GM19455 (cell line): Measurements from ENCODE around the gene DMXL1.
A peak's percentile ranks its signal among the peaks of the same experiment; 100 is the strongest.

Source experiments
- ATAC-seq: cut with Tn5 transposase; IDR thresholded peaks from one replicate; pipeline ENCODE4 v1.9.1; 2021; ENCODE audit not compliant: unreplicated experiment

DMXL1 gene

GRCh38 chr5:119070828-119071560 is at the start of gene DMXL1:
DMXL1 (plus strand) TSS chr5:119071087; CDS start chr5:119071570, 483 bp downstream.
- peak; percentile 81 for ATAC-seq

- ATAC-seq = no peak
Measured at GRCh38 chr5:119021149-119021732, 49.6 kb upstream of the DMXL1 start.

DNA sequence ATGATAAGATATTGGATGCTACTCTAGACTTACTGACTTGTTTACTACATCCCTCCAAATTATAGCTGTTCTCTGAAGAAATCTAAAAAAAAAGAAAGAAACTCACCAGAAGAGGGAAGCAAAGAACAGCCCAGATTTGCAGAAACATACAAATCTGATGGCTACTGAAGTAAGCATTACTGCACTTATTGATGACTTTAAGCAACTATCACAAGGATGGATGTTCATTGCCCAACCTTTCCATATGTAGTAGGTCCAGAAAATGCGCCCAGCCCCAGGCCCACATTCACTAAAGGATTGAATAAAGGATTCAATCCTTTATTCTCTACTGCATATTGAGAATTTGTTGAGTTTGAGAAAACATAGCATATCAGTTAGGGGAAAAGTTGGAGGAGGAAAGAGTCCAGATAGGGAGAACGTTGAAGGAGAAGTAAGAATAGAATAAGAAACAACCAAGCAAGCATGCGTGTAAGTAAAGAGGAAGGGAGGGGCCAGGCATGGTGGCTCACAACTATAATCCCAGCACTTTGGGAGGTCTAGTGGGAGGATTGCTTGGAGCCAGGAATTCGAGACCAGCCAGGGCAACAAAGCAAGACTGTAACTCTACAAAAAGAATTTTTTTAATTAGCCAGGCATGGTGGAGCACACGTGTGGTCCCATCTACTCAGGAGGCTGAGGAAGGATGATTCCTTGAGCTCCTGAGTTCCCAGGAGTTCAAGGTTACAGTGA is 48.7 kb upstream of the DMXL1 start:
- peak; percentile 71 for ATAC-seq

DNA sequence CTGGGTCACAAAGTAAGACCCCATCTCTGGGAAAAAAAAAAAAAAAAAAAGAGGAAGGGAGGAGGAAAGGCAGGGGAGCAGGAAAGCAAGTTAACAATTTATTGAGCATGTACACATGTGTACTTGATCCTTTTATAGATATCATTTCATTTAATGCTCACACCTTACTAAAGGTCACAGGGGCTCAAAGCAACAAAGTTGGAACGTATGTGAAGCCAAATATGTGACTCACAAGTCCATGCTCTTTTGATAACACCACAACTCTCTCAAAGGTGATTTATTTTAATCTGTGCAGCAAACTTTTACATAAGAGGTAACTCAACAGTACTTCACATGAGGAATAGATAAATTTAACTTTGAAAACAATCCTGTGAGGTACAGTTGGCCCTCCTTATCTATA is 48.1 kb upstream of the DMXL1 start:
- no peak for ATAC-seq

GRCh38 chr5:119028575-119028974 is 42.3 kb upstream of the DMXL1 start:
- no peak for ATAC-seq

GRCh38 chr5:119031011-119031886 is 39.6 kb upstream of the DMXL1 start:
- ATAC-seq = peak; percentile 93

DNA sequence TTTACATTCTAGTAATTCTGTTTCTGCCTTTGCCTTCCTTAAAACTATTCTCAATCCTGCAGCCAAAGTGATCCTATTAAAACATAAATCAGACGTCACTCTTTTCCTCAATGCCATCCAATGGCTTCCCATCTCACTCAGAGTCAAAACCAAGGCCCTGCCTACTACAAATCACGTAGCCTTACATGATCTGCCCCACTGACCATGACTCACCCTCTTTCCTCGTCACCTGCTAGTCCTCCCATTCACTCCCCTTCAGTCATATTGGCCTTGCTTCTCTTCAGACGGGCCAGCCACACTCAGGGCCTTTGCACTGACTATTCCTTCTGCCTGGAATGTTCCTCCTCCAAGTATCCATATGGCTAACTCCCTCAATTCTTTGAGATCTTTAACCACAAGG is 39.0 kb upstream of the DMXL1 start:
- peak; percentile 43 for ATAC-seq

DNA sequence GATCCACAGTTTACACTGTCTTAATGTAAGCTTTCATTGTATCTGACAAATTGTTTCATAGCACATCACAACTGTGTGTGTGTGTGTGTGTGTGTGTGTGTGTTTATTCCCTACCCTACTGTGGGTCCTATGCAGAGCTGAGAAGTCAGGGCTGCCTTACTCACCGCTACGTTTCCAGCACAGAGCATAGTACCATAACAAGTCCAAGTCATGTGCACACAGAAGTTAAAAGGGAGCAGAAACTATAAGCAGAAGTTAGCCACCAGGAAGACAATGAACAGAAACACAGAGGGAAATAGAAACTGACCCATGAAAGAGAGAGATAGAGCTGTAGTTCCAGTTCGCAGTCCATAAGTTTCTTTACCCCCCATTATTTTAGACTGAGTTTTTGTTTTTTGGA is 38.2 kb upstream of the DMXL1 start:
- ATAC-seq = no peak

GRCh38 chr5:119033135-119033534 is 37.8 kb upstream of the DMXL1 start:
- no peak for ATAC-seq

- no peak for ATAC-seq
Measured at GRCh38 chr5:119036101-119036762, 34.7 kb upstream of the DMXL1 start.

GRCh38 chr5:119037496-119038215 is 33.2 kb upstream of the DMXL1 start:
- ATAC-seq = no peak

GRCh38 chr5:119048246-119048645 is 22.6 kb upstream of the DMXL1 start:
- no peak for ATAC-seq

GRCh38 chr5:119049824-119050449 is 20.9 kb upstream of the DMXL1 start:
- ATAC-seq = no peak

GRCh38 chr5:119054101-119054500 is 16.8 kb upstream of the DMXL1 start:
- no peak for ATAC-seq

DNA sequence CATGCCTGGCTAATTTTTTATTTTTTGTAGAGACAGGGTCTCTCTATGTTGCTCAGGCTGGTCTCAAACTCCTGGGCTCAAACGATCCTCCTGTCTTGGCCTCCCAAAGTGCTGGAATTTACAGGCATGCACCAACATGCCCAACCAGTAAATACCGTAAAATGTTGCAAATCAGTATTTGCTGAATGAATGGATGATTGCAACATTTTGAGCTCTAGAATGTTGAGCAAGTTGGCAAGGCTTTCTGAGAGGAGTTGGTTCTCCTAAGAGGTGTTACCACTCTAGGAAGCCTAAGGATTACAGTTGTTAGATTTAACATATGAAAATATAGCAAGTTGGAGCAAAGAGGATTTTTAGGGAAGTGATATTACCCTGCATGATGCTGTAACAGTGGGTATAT is 15.6 kb upstream of the DMXL1 start:
- no peak for ATAC-seq

DNA sequence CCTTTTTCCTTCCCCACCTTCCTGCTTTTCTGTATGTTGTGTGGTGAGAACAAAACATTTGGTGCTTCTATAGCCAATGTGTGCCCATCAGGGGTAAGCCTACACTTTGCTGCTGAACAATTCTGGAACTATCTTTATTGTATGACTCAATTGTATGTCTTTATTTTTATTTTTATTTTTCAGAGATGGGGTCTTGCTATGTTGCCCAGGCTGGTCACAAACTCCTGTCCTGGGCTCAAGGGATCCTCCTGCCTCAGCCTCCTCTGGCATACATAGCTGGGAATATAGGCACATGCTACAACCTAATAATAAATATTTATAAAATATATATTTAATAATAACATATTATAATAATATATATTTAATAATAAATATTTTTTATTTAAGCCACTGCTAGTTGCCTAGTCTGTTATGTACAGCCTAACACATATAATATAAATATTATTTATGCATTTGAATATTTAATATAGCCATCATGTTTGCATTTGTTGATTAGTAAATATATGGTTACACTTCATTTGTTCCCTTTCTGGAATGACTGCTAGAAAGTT is 11.8 kb upstream of the DMXL1 start:
- ATAC-seq = no peak

GRCh38 chr5:119059740-119060255 is 11.1 kb upstream of the DMXL1 start:
- ATAC-seq = no peak

GRCh38 chr5:119063579-119064379 is 7.1 kb upstream of the DMXL1 start:
- ATAC-seq = peak; percentile 77
